Measurements from ENCODE around the gene UGT1A8.

DNA sequence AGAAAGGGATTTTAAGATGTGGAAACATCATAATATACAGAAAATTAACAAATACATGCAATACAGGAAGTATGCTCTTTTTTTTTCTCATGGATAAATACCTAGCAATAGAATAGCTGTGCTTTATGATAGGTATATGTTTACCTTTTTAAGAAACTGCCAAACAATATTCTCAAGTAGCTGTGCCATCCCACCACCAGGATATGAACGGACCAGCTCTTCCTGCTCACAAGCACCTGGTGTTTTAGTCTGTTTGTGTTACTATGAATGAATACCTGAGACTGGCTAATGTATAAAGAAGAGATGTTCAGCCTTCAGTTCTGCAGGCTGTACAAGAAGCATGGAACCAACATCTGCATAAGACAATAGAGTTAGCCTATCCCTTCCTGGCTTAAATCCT, 19.9 kb upstream of the UGT1A8 start:
- TF ChIP-seq, protein P1, sequence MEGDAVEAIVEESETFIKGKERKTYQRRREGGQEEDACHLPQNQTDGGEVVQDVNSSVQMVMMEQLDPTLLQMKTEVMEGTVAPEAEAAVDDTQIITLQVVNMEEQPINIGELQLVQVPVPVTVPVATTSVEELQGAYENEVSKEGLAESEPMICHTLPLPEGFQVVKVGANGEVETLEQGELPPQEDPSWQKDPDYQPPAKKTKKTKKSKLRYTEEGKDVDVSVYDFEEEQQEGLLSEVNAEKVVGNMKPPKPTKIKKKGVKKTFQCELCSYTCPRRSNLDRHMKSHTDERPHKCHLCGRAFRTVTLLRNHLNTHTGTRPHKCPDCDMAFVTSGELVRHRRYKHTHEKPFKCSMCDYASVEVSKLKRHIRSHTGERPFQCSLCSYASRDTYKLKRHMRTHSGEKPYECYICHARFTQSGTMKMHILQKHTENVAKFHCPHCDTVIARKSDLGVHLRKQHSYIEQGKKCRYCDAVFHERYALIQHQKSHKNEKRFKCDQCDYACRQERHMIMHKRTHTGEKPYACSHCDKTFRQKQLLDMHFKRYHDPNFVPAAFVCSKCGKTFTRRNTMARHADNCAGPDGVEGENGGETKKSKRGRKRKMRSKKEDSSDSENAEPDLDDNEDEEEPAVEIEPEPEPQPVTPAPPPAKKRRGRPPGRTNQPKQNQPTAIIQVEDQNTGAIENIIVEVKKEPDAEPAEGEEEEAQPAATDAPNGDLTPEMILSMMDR (IDR thresholded peaks at IDR 0.05): no peak
- TF ChIP-seq POLR2A (IDR thresholded peaks at IDR 0.05): no peak
